GM08714 (cell line): ENCODE measurements around the gene MAPK1.
"Not testable (repeated sequence)": the region's sequence is repeated elsewhere in the genome, so short reads cannot be mapped to it uniquely, and the experiment has no call there.

Source experiments
- H3K4me3 ChIP-seq: fragments of 200-500 bp; sonication (Bioruptor generic); 2 replicates; pipeline ENCODE4 v1.5.1; 2014; ENCODE audit warnings: mild to moderate bottlenecking, low read length, inconsistent platforms
- ZNF274 ChIP-seq: IDR thresholded peaks from 2 replicates; pipeline ENCODE4 v1.6.1; 2012; ENCODE audit warnings: mild to moderate bottlenecking, low read depth, low read length

MAPK1 gene

GRCh38 chr22:21896951-21897513, 29.6 kb upstream of the MAPK1 start:
- H3K4me3 ChIP-seq: no peak overlapping the region
- TF ChIP-seq ZNF274: no peak

- not testable (repeated sequence) for H3K4me3 ChIP-seq
Measured at GRCh38 chr22:21896275-21896674, 28.8 kb upstream of the MAPK1 start.

DNA sequence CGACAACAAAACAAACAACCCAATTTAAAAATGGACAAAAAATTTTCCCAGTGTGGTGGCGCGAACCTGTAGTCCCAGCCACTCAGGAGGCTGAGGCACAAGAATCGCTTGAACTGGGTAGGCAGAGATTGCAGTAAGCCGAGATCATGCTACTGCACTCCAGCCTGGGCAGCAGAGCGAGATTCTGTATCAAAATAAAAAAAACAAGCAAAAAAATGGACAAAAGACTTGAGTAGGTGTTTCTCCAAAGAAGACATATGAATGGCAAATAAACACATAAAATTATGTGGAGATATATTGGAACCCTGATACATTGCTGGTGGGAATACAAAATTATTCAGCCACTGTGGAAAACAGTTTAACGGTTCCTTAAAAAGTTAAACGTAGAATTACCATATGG, 27.4 kb upstream of the MAPK1 start:
- no peak overlapping the region for H3K4me3 ChIP-seq
- no peak for TF ChIP-seq ZNF274

DNA sequence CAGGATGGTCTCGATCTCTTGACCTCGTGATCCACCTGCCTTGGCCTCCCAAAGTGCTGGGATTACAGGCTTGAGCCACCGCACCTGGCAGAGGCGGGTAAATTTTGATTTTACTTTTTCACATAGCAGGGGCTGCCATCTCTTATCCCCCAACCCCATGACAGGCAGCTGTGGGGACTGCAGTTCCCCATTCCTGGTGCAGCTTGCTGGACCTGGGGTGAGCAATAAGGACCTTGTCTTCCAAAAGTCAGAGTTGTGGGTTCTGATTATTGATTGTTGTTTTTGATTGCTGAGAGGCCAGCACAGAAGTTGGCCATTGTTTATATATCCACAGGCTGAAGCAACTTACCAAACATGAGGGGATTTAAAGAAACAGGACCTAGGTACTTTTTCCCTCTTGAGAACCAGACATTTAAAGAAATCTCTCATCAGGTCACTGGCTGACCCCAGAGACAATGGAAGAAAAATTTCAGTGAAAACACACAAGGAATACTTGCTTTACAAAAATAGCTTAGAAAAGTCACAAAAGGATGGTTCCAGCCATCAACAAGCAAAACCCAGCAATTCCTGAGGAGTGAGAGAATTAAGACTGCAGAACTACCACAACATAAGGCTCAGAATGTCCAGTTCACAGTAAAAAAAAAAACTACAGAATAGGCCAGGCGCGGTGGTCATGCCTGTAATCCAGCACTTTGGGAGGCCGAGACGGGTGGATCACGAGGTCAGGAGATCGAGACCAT, 22.0 kb upstream of the MAPK1 start:
- H3K4me3 ChIP-seq: no peak overlapping the region
- TF ChIP-seq ZNF274: no peak

DNA sequence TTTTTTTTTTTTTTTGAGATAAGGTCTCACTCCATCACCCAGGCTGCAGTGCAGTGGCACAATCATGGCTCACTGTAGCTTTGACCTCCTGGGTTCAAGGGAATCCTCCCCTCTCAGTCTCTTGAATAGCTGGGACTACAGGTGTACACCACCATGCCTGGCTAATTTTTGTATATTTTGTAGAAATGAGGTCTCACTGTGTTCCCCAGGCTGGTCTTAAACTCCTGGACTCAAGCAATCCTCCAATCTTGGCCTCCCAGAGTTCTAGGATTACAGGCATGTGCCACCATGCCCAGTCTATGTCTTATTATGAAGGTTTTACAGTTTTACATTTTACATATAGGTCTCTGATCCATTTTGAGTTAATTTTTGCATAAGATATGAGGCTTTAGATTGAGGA, 20.4 kb upstream of the MAPK1 start:
- no peak for TF ChIP-seq ZNF274
- no peak overlapping the region for H3K4me3 ChIP-seq

GRCh38 chr22:21883930-21884329, 16.5 kb upstream of the MAPK1 start:
- H3K4me3 ChIP-seq: not testable (repeated sequence)

- not testable (repeated sequence) for H3K4me3 ChIP-seq
Measured at GRCh38 chr22:21882754-21883333, 15.4 kb upstream of the MAPK1 start.

DNA sequence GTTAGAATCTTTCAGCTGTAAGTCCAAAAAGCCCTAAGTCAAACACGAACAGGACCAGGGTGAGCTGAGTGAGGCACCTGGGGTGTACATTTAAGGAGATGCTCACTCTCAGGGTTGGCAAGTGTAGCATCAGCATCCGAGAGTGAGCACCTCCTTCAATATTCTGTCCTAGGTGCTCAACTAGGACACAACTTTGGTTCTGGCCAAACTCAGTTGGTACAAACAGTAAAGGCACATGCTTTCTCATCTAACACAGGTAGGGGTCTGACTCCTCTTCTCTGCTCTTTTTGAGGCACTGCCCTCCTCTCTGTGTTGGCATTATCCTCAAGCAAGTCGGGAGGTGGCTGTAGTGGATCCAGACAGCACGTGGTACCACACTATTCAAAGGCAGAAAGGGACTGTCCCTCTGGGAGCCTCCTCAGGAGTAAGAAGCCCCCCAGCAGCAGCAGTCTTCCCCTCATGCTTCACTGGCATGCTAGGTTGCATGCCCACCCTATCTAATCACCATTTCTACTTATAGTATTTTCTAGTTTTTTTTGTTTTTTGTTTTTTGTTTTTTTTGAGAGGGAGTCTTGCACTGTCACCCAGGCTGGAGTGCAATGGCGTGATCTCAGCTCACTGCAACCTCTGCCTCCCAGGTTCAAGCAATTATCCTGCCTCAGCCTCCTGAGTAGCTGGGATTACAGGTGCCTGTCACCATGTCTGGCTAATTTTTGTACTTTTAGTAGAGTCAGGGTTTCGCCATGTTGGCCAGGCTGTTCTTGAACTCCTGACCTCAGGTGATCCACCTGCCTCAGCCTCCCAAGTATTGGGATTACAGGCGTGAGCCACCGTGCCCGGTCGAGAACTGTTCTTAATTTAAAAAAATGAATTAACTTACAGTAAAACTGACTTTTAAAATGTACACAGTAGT, 14.7 kb upstream of the MAPK1 start:
- TF ChIP-seq ZNF274: no peak
- H3K4me3 ChIP-seq: no peak overlapping the region

DNA sequence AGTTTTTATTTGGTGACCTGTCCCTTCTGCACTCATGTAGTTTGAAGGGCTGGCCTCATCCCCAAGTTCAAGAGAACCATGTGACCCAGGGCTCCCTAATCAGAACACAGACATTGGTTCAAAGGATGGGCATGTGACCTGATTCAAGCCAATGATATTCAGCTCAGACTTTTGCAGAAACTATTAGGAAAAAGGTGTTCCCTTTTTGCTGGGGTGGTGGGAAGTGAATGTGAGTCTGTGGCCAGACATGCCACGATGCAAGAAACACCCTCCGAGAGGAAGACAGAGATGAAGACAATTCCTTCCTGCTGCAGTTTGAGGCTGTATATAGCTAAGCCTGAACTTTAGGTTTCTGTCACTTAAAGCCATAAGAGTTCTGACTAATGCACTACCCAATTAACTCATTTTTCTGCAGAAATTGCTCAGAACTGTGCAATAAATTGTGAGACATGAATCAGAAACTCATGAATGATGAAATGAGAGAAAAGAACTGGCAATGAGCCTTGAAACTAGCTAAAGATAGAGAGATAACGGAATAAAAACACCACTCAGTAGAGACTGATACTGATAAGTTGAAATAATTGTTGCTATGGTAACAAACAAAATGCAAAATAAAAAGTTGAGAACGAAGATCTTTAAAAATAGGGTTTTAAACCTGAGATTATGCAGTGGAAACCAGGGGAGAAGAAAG, 9.2 kb upstream of the MAPK1 start:
- no peak overlapping the region for H3K4me3 ChIP-seq

DNA sequence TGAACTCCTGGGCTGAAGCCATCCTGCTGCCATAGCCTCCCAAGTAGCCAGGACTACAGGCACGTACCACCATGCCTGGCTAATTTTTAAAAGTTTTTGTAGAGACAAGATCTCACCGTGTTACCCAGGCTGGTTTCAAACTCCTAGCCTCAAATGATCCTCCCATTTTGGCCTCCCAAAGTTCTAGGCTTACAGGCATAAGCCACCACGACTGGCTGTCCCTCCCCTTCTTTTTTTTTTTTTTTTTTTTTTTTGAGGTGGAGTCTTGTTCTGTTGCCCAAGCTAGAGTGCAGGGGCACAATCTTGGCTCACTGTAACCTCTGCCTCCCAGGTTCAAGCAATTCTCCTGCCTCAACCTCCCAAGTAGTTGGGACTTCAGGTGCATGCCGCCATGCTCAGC, 7.5 kb upstream of the MAPK1 start:
- H3K4me3 ChIP-seq: not testable (repeated sequence)

More for the DNA sequence above, 9.2 kb upstream of the MAPK1 start:
- TF ChIP-seq ZNF274: no peak

DNA sequence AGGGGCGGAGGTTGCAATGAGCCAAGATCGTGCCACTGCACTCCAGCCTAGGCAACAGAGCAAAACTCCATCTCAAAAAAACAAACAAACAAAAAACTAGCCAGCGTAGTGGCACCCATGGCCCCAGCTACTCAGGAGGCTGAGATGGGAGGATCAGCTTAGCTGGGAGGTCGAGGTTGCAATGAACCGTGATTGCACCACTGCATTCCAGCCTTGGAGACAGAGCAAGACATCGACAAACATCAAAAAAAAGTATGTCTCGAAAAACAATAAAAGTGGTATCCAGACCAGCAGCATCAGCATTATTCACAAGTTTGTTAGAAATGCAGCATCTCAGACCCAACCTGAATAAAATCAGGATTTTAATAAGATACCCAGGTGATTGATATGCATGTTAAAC, 6.2 kb upstream of the MAPK1 start:
- no peak overlapping the region for H3K4me3 ChIP-seq
- no peak for TF ChIP-seq ZNF274

- not testable (repeated sequence) for H3K4me3 ChIP-seq
Measured at GRCh38 chr22:21872741-21873140, 5.3 kb upstream of the MAPK1 start.

DNA sequence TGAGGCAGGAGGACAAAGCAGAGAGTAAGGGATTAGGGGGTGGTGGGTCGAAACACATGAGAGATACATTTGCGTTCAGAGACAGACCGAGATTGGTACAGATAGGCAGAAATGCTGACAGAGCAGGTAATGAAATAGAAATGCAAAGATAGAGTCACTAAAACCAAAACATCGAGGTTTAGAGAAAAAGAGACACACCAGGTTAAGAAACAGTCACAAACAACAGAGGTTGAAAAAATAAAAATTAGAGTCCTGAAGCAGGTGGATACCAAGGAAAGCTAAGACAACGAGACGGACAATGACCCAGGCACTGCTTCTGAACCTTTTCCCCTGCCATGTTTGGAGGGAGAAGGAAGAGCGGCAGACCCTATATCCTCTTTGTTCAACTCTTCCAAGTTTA, 1.2 kb upstream of the MAPK1 start:
- no peak for TF ChIP-seq ZNF274
- no peak overlapping the region for H3K4me3 ChIP-seq

DNA sequence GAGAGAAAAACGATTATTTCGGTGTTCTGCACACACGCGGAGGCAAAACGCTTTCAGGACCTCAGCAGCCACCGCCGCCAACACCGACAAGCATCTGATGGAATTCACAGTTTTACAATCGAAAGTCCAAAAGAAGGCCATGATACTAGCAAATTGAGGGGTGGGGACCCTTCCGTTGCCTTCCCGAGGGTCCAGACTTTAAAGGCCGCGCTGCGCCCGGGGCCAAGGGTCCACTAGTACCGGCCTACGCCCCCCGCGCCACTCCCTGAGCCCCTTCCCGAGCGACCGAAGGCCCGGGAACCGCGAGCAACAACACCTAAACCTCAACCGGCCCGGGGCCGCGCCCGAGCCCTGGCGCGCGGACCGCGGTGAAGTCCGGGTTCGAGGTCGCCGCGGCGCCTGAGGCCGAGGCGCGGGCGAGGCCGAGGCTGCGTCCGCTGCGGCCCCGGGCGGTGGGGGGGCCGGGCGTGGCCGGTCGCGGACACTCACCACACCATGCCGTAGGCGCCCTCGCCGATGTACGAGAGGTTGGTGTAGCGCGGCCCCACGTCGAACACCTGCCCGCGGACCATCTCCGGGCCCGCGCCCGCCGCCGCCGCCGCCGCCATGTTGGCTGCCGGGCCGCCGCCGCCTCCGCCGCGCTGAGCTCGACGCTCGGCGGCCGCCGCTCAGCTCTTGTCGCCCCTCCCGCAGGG, 465 bp downstream of the MAPK1 start:
- peak overlapping the region; percentile 100 for H3K4me3 ChIP-seq
- TF ChIP-seq ZNF274: no peak
